K562 (cell line): ENCODE results near the gene RHOT1. TPM values are rescaled to one million over a fixed set of nuclear protein-coding genes. Genes with fewer than 3 reads are reported as not detected.

Experiments
- DPF2 ChIP-seq: fragments of 450-650 bp; IDR thresholded peaks from 2 replicates; pipeline ENCODE4 v1.6.1; 2016
- FOXJ3 ChIP-seq: sonication (generic); formaldehyde crosslinking; IDR thresholded peaks from 2 replicates; pipeline ENCODE4 v1.4.0; 2020; ENCODE audit warnings: mild to moderate bottlenecking, missing genetic modification reagents
- GTF2A2 ChIP-seq: IDR thresholded peaks from 2 replicates; pipeline ENCODE4 v1.6.1; 2016; ENCODE audit warnings: mild to moderate bottlenecking, missing genetic modification characterization, missing compliant biosample characterization
- HDAC8 ChIP-seq: fragments of 450-650 bp; IDR thresholded peaks from 2 replicates; pipeline ENCODE4 v1.6.1; 2016; ENCODE audit warnings: mild to moderate bottlenecking, missing genetic modification characterization, moderate library complexity, missing compliant biosample characterization
- MEF2D ChIP-seq: conservative IDR thresholded peaks from 2 replicates; pipeline ENCODE4 v1.6.1; 2016; ENCODE audit warnings: low read depth, missing genetic modification characterization, missing compliant biosample characterization
- NR1H2 ChIP-seq: sonication (generic); formaldehyde crosslinking; IDR thresholded peaks from 2 replicates; pipeline ENCODE4 v1.4.0; 2020; ENCODE audit warnings: mild to moderate bottlenecking, missing genetic modification reagents
- PTTG1 ChIP-seq: fragments of 450-650 bp; IDR thresholded peaks from 2 replicates; pipeline ENCODE4 v1.6.1; 2016; ENCODE audit warnings: low read depth, mild to moderate bottlenecking, missing genetic modification characterization, missing compliant biosample characterization
- SAP30 ChIP-seq: fragments of 200-600 bp; sonication (generic); IDR thresholded peaks from 2 replicates; pipeline ENCODE4 v1.6.1; 2012; ENCODE audit warnings: borderline replicate concordance, low read depth, mild to moderate bottlenecking, moderate library complexity, low read length, control low read depth, inconsistent platforms; ENCODE audit not compliant: insufficient read depth, poor library complexity, severe bottlenecking
- ZFX ChIP-seq: sonication (generic); formaldehyde crosslinking; IDR thresholded peaks from 2 replicates; pipeline ENCODE4 v1.8.0; 2022; ENCODE audit warnings: mild to moderate bottlenecking, missing genetic modification reagents, moderate library complexity
- ZNF174 ChIP-seq: fragments of 250-450 bp; sonication (Bioruptor Pico); IDR thresholded peaks from 2 replicates; pipeline ENCODE4 v1.4.0; 2020; ENCODE audit warnings: mild to moderate bottlenecking
- ZNF232 ChIP-seq: sonication (generic); formaldehyde crosslinking; IDR thresholded peaks from 2 replicates; pipeline ENCODE4 v1.8.0; 2022; ENCODE audit warnings: mild to moderate bottlenecking, missing genetic modification reagents
- ZNF766 ChIP-seq: fragments of 200-800 bp; sonication (Bioruptor generic); conservative IDR thresholded peaks from 2 replicates; pipeline ENCODE4 v1.6.1; 2016; ENCODE audit warnings: missing genetic modification characterization, missing compliant biosample characterization
- ZSCAN29 ChIP-seq: fragments of 450-650 bp; IDR thresholded peaks from 2 replicates; pipeline ENCODE4 v1.6.1; 2017
- polyA plus RNA-seq, 8 experiments: library from polyadenylated mRNA; depleted of rRNA in 4 of 8; stranded (reverse) in 5 of 8; unstranded in 3 of 8; fragments of >200 nt; fragmentation: Nextera tagmentation in 2 of 8; fragmentation: Illumina TruSeq in 1 of 8; extraction: Ambion mirVana in 2 of 8; extraction: Trizol in 1 of 8; gene quantifications; 2 replicates each; pipeline versions ENCODE4 v1.2.1 to v1.2.3, GENCODE V29; 2011 to 2014; ENCODE audit warnings: inconsistent platforms in 1 of 8, missing spikeins in 1 of 8
- total RNA-seq, 7 experiments: library from RNA; depleted of rRNA in 6 of 7; stranded (reverse); fragments of >200 nt in 6 of 7; fragmentation: Illumina TruSeq in 2 of 7; extraction: Trizol in 2 of 7; gene quantifications; 2 replicates each; pipeline versions ENCODE4 v1.2.1 to v1.2.3, GENCODE V29; 2011 to 2021; ENCODE audit warnings: low replicate concordance in 1 of 7
- TF ChIP-seq, protein P1 (sequence below), 2 experiments: fragments of 450-650 bp; IDR thresholded peaks; 2 replicates each; pipeline ENCODE4 v1.6.1; 2018; ENCODE audit warnings: mild to moderate bottlenecking in 2 of 2, low read depth in 1 of 2; ENCODE audit not compliant: partially characterized antibody in 2 of 2
- TF ChIP-seq, protein P2 (sequence below): fragments of 450-650 bp; formaldehyde crosslinking; IDR thresholded peaks from 2 replicates; pipeline ENCODE4 v1.4.0; 2020; ENCODE audit warnings: mild to moderate bottlenecking, moderate library complexity
- TF ChIP-seq, protein P3 (sequence below): fragments of 450-650 bp; IDR thresholded peaks from 2 replicates; pipeline ENCODE4 v1.6.1; 2017; ENCODE audit warnings: mild to moderate bottlenecking, moderate library complexity
- TF ChIP-seq, protein P4 (sequence below), 3 experiments: IDR thresholded peaks in 2 of 3; conservative IDR thresholded peaks in 1 of 3; 2 replicates each; pipeline ENCODE4 v1.5.1; 2011 to 2012; ENCODE audit warnings: low read length in 3 of 3, mild to moderate bottlenecking in 3 of 3, control low read depth in 2 of 3, improper control_type of control experiment in 1 of 3, inconsistent platforms in 1 of 3, low read depth in 1 of 3, mixed read lengths in 1 of 3, moderate library complexity in 1 of 3; ENCODE audit not compliant: insufficient read depth in 2 of 3
- TF ChIP-seq, protein P5 (sequence below): fragments of 450-650 bp; formaldehyde crosslinking; conservative IDR thresholded peaks from 2 replicates; pipeline ENCODE4 v1.4.0; 2022; ENCODE audit warnings: mild to moderate bottlenecking, missing genetic modification characterization

RHOT1 gene
- total and polyA plus RNA-seq, 9 of the 15 experiments (the other 6 are each of a cell fraction or from before 2014, with no cell fraction given), result 23.0 to 101 (median 32.2) TPM

DNA sequence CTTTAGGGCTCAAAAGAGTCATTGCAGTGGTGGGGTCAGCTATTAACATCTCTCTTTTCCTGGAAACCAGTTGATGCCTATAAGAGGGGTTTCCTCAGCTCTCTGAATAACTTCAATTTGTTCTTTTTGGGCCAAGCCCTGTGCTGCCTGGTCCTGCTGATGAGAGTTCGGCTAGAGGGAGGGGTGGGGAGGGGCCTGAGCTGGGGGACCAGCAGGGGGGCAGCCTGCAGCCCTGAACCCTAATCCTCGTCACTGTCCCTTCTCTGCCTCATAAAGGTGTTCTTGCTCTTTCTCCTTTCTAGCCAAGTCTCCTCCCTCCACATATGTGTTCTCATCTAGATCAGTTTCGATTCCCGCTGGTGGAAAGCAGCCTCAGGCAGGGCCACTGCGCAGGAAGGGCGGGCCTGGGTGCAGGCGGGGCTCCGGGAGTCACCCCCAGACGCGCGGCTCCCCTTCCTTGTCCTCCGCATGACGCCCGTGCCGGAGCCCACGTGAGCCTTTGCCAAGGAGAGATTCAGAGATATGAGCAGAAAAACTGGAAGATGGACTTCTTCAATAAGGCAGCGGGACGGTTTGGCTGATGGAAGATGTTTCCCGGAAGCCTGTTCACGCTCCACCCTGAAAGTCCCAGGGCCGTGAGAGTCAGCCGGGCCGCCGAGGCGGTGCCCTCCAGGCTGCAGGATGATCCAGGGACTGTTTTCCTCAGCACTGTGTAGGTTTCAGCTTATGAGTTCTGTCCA, 15.0 kb upstream of the RHOT1 start (continued):
- TF ChIP-seq, protein P1, sequence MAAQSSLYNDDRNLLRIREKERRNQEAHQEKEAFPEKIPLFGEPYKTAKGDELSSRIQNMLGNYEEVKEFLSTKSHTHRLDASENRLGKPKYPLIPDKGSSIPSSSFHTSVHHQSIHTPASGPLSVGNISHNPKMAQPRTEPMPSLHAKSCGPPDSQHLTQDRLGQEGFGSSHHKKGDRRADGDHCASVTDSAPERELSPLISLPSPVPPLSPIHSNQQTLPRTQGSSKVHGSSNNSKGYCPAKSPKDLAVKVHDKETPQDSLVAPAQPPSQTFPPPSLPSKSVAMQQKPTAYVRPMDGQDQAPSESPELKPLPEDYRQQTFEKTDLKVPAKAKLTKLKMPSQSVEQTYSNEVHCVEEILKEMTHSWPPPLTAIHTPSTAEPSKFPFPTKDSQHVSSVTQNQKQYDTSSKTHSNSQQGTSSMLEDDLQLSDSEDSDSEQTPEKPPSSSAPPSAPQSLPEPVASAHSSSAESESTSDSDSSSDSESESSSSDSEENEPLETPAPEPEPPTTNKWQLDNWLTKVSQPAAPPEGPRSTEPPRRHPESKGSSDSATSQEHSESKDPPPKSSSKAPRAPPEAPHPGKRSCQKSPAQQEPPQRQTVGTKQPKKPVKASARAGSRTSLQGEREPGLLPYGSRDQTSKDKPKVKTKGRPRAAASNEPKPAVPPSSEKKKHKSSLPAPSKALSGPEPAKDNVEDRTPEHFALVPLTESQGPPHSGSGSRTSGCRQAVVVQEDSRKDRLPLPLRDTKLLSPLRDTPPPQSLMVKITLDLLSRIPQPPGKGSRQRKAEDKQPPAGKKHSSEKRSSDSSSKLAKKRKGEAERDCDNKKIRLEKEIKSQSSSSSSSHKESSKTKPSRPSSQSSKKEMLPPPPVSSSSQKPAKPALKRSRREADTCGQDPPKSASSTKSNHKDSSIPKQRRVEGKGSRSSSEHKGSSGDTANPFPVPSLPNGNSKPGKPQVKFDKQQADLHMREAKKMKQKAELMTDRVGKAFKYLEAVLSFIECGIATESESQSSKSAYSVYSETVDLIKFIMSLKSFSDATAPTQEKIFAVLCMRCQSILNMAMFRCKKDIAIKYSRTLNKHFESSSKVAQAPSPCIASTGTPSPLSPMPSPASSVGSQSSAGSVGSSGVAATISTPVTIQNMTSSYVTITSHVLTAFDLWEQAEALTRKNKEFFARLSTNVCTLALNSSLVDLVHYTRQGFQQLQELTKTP (IDR thresholded peaks at IDR 0.05; ENCODE audit: low read depth in 1 of 2, partially characterized antibody in 2 of 2), result no peak
- TF ChIP-seq, protein P2, sequence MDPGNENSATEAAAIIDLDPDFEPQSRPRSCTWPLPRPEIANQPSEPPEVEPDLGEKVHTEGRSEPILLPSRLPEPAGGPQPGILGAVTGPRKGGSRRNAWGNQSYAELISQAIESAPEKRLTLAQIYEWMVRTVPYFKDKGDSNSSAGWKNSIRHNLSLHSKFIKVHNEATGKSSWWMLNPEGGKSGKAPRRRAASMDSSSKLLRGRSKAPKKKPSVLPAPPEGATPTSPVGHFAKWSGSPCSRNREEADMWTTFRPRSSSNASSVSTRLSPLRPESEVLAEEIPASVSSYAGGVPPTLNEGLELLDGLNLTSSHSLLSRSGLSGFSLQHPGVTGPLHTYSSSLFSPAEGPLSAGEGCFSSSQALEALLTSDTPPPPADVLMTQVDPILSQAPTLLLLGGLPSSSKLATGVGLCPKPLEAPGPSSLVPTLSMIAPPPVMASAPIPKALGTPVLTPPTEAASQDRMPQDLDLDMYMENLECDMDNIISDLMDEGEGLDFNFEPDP, result no peak
- TF ChIP-seq ZNF174 (no peak), FOXJ3 (CRISPR knock-in tag) (no peak), HDAC8 (tag) (no peak), NR1H2 (CRISPR knock-in tag) (no peak), ZNF766 (no peak), ZFX (CRISPR knock-in tag) (peak; percentile 56), MEF2D (tag) (no peak), PTTG1 (tag) (no peak), SAP30 (no peak), GTF2A2 (tag) (no peak), DPF2 (no peak), ZNF232 (no peak), ZSCAN29 (no peak)
- TF ChIP-seq, protein P3, sequence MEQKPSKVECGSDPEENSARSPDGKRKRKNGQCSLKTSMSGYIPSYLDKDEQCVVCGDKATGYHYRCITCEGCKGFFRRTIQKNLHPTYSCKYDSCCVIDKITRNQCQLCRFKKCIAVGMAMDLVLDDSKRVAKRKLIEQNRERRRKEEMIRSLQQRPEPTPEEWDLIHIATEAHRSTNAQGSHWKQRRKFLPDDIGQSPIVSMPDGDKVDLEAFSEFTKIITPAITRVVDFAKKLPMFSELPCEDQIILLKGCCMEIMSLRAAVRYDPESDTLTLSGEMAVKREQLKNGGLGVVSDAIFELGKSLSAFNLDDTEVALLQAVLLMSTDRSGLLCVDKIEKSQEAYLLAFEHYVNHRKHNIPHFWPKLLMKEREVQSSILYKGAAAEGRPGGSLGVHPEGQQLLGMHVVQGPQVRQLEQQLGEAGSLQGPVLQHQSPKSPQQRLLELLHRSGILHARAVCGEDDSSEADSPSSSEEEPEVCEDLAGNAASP, result no peak
- TF ChIP-seq, protein P4, sequence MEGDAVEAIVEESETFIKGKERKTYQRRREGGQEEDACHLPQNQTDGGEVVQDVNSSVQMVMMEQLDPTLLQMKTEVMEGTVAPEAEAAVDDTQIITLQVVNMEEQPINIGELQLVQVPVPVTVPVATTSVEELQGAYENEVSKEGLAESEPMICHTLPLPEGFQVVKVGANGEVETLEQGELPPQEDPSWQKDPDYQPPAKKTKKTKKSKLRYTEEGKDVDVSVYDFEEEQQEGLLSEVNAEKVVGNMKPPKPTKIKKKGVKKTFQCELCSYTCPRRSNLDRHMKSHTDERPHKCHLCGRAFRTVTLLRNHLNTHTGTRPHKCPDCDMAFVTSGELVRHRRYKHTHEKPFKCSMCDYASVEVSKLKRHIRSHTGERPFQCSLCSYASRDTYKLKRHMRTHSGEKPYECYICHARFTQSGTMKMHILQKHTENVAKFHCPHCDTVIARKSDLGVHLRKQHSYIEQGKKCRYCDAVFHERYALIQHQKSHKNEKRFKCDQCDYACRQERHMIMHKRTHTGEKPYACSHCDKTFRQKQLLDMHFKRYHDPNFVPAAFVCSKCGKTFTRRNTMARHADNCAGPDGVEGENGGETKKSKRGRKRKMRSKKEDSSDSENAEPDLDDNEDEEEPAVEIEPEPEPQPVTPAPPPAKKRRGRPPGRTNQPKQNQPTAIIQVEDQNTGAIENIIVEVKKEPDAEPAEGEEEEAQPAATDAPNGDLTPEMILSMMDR (IDR thresholded peaks at IDR 0.05 in 2 of 3, conservative IDR thresholded peaks at IDR 0.05 in 1 of 3; ENCODE audit: insufficient read depth in 2 of 3, low read depth in 1 of 3, low read length in 3 of 3), result no peak
- TF ChIP-seq, protein P5, sequence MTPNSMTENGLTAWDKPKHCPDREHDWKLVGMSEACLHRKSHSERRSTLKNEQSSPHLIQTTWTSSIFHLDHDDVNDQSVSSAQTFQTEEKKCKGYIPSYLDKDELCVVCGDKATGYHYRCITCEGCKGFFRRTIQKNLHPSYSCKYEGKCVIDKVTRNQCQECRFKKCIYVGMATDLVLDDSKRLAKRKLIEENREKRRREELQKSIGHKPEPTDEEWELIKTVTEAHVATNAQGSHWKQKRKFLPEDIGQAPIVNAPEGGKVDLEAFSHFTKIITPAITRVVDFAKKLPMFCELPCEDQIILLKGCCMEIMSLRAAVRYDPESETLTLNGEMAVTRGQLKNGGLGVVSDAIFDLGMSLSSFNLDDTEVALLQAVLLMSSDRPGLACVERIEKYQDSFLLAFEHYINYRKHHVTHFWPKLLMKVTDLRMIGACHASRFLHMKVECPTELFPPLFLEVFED, result no peak
